HCT116 (cell line): ENCODE data around the gene PHOSPHO2.

Source experiments
- ATF3 ChIP-seq: IDR thresholded peaks from 2 replicates; pipeline ENCODE4 v1.6.1; 2012
- CTCF ChIP-seq, 3 experiments: fragments of 200-600 bp in 1 of 3; sonication (generic) in 1 of 3; IDR thresholded peaks in 2 of 3; conservative IDR thresholded peaks in 1 of 3; 2 replicates each; pipeline ENCODE4 v1.5.1; 2012 to 2017; ENCODE audit warnings: low read depth in 2 of 3, low read length in 2 of 3, antibody characterized with exemption in 1 of 3, borderline replicate concordance in 1 of 3, control low read depth in 1 of 3, mild to moderate bottlenecking in 1 of 3, mixed read lengths in 1 of 3, mixed run types in 1 of 3, moderate library complexity in 1 of 3; ENCODE audit not compliant: insufficient read depth in 1 of 3
- EGR1 ChIP-seq: IDR thresholded peaks from 2 replicates; pipeline ENCODE4 v1.6.1; 2012; ENCODE audit warnings: low read depth
- ELF1 ChIP-seq: IDR thresholded peaks from 2 replicates; pipeline ENCODE4 v1.6.1; 2012; ENCODE audit warnings: low read depth, borderline replicate concordance
- EZH2 ChIP-seq: fragments of 200-600 bp; sonication (generic); IDR thresholded peaks from 2 replicates; pipeline ENCODE4 v1.6.1; 2017; ENCODE audit warnings: antibody characterized with exemption, mixed run types
- POLR2A ChIP-seq: IDR thresholded peaks from 2 replicates; pipeline ENCODE4 v1.7.0; 2011; ENCODE audit warnings: borderline replicate concordance; ENCODE audit not compliant: insufficient read depth, insufficient read length; ENCODE audit errors: extremely low read depth
- POLR2AphosphoS5 ChIP-seq: IDR thresholded peaks from 2 replicates; pipeline ENCODE4 v1.6.1; 2011; ENCODE audit warnings: mild to moderate bottlenecking, low read depth, low read length, moderate library complexity
- REST ChIP-seq: IDR thresholded peaks from 2 replicates; pipeline ENCODE4 v1.6.1; 2012; ENCODE audit warnings: low read depth

- TF ChIP-seq REST (no peak), CTCF (IDR thresholded peaks at IDR 0.05 in 2 of 3, conservative IDR thresholded peaks at IDR 0.05 in 1 of 3; ENCODE audit: borderline replicate concordance in 1 of 3, insufficient read depth in 1 of 3, low read depth in 2 of 3, low read length in 2 of 3) (no peak), POLR2A (no peak), EGR1 (no peak), ATF3 (no peak), EZH2 (no peak), ELF1 (no peak), POLR2AphosphoS5 (no peak)
These were observed 24.7 kb downstream of the PHOSPHO2 start for GRCh38 chr2:169718930-169719504.
